ENCODE results near the gene ERN1.

ERN1 gene

DNA sequence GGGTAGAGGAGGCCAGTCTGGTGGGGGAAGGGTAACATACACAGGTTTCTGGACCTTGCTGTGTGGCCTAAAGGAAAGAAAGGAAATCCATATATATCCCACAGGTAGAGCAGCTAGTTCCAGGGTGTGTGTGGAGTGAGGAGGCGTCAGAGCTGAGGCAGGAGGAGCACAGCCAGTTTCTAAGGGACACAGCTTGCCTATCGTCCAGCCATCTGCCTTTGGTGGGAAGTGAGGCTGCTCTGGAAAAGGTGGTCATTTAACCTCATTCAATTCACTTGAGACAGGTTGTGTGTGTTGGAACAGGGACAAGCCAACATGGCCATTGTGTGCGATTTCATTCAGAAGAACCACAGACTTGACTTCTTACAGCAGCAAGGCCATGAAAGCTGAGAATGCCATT lies 36.9 kb upstream of the ERN1 start:
- H3K4me2 ChIP-seq (ENCODE audit: insufficient read depth, low read length), result no peak overlapping the region
- no peaks in the 10 kb centered on the region for H3K4me1 ChIP-seq (ENCODE audit: insufficient read depth, low read length)
- no peak overlapping the region for H3K4me3 ChIP-seq (ENCODE audit: low read depth in 1 of 2, low read length in 2 of 2)
- peaks cover 27% of the 10 kb centered on the region; the same call in 1 of the 2 replicates for H3K36me3 ChIP-seq (ENCODE audit: insufficient read depth, low read length)
- no peak overlapping the region for H3K27ac ChIP-seq (ENCODE audit: low read length)
- no peaks in the 10 kb centered on the region for H3K79me2 ChIP-seq (ENCODE audit: insufficient read depth, low read length)
- ATAC-seq (ENCODE audit: insufficient read depth, low read depth) (no peak), DNase-seq (no peak)
- H4K20me1 ChIP-seq (ENCODE audit: insufficient read depth, low read length), result no peaks in the 10 kb centered on the region
- H3K27me3 ChIP-seq (ENCODE audit: insufficient read depth, low read length, poor library complexity), result no peaks in the 10 kb centered on the region
- no peaks in the 10 kb centered on the region for H3K9me3 ChIP-seq (ENCODE audit: insufficient read depth, low read length, severe bottlenecking)
- H3K9ac ChIP-seq (ENCODE audit: low read depth, low read length), result no peak overlapping the region
- no peak for TF ChIP-seq EZH2 (IDR thresholded peaks at IDR 0.05; ENCODE audit: borderline replicate concordance, low read depth, low read length, severe bottlenecking)
- TF ChIP-seq, protein P1, sequence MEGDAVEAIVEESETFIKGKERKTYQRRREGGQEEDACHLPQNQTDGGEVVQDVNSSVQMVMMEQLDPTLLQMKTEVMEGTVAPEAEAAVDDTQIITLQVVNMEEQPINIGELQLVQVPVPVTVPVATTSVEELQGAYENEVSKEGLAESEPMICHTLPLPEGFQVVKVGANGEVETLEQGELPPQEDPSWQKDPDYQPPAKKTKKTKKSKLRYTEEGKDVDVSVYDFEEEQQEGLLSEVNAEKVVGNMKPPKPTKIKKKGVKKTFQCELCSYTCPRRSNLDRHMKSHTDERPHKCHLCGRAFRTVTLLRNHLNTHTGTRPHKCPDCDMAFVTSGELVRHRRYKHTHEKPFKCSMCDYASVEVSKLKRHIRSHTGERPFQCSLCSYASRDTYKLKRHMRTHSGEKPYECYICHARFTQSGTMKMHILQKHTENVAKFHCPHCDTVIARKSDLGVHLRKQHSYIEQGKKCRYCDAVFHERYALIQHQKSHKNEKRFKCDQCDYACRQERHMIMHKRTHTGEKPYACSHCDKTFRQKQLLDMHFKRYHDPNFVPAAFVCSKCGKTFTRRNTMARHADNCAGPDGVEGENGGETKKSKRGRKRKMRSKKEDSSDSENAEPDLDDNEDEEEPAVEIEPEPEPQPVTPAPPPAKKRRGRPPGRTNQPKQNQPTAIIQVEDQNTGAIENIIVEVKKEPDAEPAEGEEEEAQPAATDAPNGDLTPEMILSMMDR (IDR thresholded peaks at IDR 0.05; ENCODE audit: borderline replicate concordance, extremely low read depth, low read length, poor library complexity, severe bottlenecking), result no peak
- H2AFZ ChIP-seq (ENCODE audit: low read depth, low read length), result no peak overlapping the region

DNA sequence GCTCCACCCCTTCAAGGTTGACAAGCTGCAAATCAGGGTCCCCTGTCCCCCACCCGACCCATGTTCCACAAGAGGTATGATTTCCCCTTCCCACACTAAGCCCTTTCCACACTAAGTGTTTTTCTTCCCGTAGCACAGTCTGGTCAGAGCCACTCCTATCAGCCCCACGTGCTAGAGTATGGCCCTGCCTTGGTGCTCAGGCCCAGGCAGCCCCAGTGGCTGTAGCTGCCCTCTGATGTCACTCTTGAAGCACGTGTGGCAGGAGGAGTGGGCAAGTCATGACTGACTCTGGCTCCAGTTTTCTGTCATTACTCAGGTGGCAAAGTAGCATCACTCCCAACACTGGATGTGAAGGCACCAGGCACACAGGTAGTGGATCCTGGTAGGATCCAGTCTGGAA lies 35.4 kb upstream of the ERN1 start:
- Histone ChIP-seq H3K4me1 (ENCODE audit: insufficient read depth, low read length) (no peaks in the 10 kb centered on the region), H3K27me3 (ENCODE audit: insufficient read depth, low read length, poor library complexity) (no peaks in the 10 kb centered on the region), H2AFZ (ENCODE audit: low read depth, low read length) (no peak overlapping the region), H3K36me3 (ENCODE audit: insufficient read depth, low read length) (peaks cover 20% of the 10 kb centered on the region; the same call in 1 of the 2 replicates), H3K9ac (ENCODE audit: low read depth, low read length) (no peak overlapping the region), H3K4me2 (ENCODE audit: insufficient read depth, low read length) (no peak overlapping the region), H3K4me3 (ENCODE audit: low read depth in 1 of 2, low read length in 2 of 2) (no peak overlapping the region), H3K79me2 (ENCODE audit: insufficient read depth, low read length) (no peaks in the 10 kb centered on the region), H3K27ac (ENCODE audit: low read length) (no peak overlapping the region), H4K20me1 (ENCODE audit: insufficient read depth, low read length) (no peaks in the 10 kb centered on the region), H3K9me3 (ENCODE audit: insufficient read depth, low read length, severe bottlenecking) (no peaks in the 10 kb centered on the region)
- ATAC-seq (ENCODE audit: insufficient read depth, low read depth), result no peak
- no peak for DNase-seq
- TF ChIP-seq, protein P1 (IDR thresholded peaks at IDR 0.05; ENCODE audit: borderline replicate concordance, extremely low read depth, low read length, poor library complexity, severe bottlenecking), result no peak
- no peak for TF ChIP-seq EZH2 (IDR thresholded peaks at IDR 0.05; ENCODE audit: borderline replicate concordance, low read depth, low read length, severe bottlenecking)

DNA sequence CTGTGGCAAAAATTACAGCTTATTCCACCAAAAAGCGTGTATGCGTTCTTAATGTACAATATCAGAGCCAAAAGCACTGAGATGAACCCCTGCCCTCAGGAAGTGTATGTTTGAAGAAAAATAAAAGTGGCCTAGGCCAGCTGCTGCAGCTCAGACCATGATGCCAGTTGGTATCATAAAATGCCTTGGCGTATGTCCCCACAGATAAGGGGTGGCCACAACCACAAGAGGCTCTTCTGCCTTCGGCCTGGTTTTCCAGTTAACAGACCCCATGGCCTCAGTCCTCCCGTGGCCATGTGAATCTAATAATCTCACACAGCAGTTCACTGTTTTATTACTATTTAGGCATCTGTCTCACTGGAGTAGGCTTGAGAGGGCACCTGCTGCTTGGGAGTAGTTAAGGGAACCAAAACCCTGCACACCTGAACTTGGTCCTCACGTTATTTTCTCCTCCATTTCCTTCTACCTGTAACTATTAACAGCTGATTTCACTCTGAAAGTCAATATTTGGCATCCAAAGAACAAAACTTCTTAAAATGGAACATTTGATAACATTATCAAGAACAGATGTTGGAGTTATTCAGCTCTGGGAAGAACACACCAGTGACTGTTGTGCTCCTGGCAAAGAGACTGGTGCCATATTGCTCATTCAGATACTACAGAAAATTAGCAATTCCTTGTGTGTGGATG lies 34.8 kb upstream of the ERN1 start:
- TF ChIP-seq, protein P1 (IDR thresholded peaks at IDR 0.05; ENCODE audit: borderline replicate concordance, extremely low read depth, low read length, poor library complexity, severe bottlenecking), result no peak
- no peak for TF ChIP-seq EZH2 (IDR thresholded peaks at IDR 0.05; ENCODE audit: borderline replicate concordance, low read depth, low read length, severe bottlenecking)
- DNase-seq (no peak), ATAC-seq (ENCODE audit: insufficient read depth, low read depth) (no peak)
- Histone ChIP-seq H3K4me3 (ENCODE audit: low read depth in 1 of 2, low read length in 2 of 2) (no peak overlapping the region), H3K27me3 (ENCODE audit: insufficient read depth, low read length, poor library complexity) (no peaks in the 10 kb centered on the region), H3K9ac (ENCODE audit: low read depth, low read length) (no peak overlapping the region), H3K9me3 (ENCODE audit: insufficient read depth, low read length, severe bottlenecking) (no peaks in the 10 kb centered on the region), H2AFZ (ENCODE audit: low read depth, low read length) (no peak overlapping the region), H3K4me2 (ENCODE audit: insufficient read depth, low read length) (no peak overlapping the region), H3K36me3 (ENCODE audit: insufficient read depth, low read length) (peaks cover 16% of the 10 kb centered on the region; the same call in 1 of the 2 replicates), H3K4me1 (ENCODE audit: insufficient read depth, low read length) (no peaks in the 10 kb centered on the region), H4K20me1 (ENCODE audit: insufficient read depth, low read length) (no peaks in the 10 kb centered on the region), H3K79me2 (ENCODE audit: insufficient read depth, low read length) (no peaks in the 10 kb centered on the region), H3K27ac (ENCODE audit: low read length) (no peak overlapping the region)

Measured in DND-41 (cell line).